GM18507 (cell line): ENCODE results near the gene CARD6.
"Not testable (repeated sequence)": the region's sequence is repeated elsewhere in the genome, so short reads cannot be mapped to it uniquely, and the experiment has no call there.

Experiments
- DNase-seq: peaks from one replicate; pipeline ENCODE4 v3.0.0; 2011; ENCODE audit warnings: low read depth; ENCODE audit not compliant: insufficient read length; ENCODE audit errors: extremely low spot score
- FAIRE-seq: peaks from 2 replicates; lab custom pipeline; 2011; peaks lifted over from hg19 to GRCh38; lab: Jason Lieb, UNC

The CARD6 gene

GRCh38 chr5:40871177-40871576, 30.0 kb downstream of the CARD6 start:
- no peak for DNase-seq
- FAIRE-seq, result no peak

- peak; percentile 75 for FAIRE-seq
- not testable (repeated sequence) for DNase-seq
Measured at GRCh38 chr5:40872253-40872652, 31.1 kb downstream of the CARD6 start.

- FAIRE-seq (peak; percentile 9), DNase-seq (no peak)
Measured at GRCh38 chr5:40873286-40873880, 32.2 kb downstream of the CARD6 start.

- DNase-seq (no peak), FAIRE-seq (no peak)
Measured at GRCh38 chr5:40875958-40876357, 34.8 kb downstream of the CARD6 start.

- DNase-seq, result no peak
Measured at GRCh38 chr5:40877371-40877988, 36.3 kb downstream of the CARD6 start.

GRCh38 chr5:40879163-40879942, 38.2 kb downstream of the CARD6 start:
- FAIRE-seq, result peak; percentile 12
- DNase-seq, result no peak

More at GRCh38 chr5:40877371-40877988, 36.3 kb downstream of the CARD6 start:
- FAIRE-seq, result no peak

- DNase-seq (no peak), FAIRE-seq (no peak)
Measured at GRCh38 chr5:40882291-40882690, 41.1 kb downstream of the CARD6 start.

- FAIRE-seq, DNase-seq: not testable (repeated sequence)
Measured at GRCh38 chr5:40883051-40883450, 41.9 kb downstream of the CARD6 start.

- DNase-seq, FAIRE-seq: not testable (repeated sequence)
Measured at GRCh38 chr5:40895440-40896425, 54.6 kb downstream of the CARD6 start.

- DNase-seq (peak; percentile 15), FAIRE-seq (peak; percentile 79)
Measured at GRCh38 chr5:40904205-40904993, 63.2 kb downstream of the CARD6 start.

- no peak for DNase-seq
- no peak for FAIRE-seq
Measured at GRCh38 chr5:40904994-40905306, 63.8 kb downstream of the CARD6 start.

- DNase-seq (no peak), FAIRE-seq (no peak)
Measured at GRCh38 chr5:40906351-40906751, 65.2 kb downstream of the CARD6 start.

- DNase-seq, result no peak
- no peak for FAIRE-seq
Measured at GRCh38 chr5:40909264-40909663, 68.1 kb downstream of the CARD6 start, which contains the start of gene C7. TSS of gene C7 (plus strand) at chr5:40909497. CDS start at chr5:40909611, 114 bp downstream.

- DNase-seq, result no peak
- FAIRE-seq, result no peak
Measured at GRCh38 chr5:40909723-40910122, 68.6 kb downstream of the CARD6 start.
